ENCODE data around the gene PCDHGA8. TPM values are rescaled to one million over a fixed set of nuclear protein-coding genes. Genes with fewer than 3 reads are reported as not detected.
"Not testable (repeated sequence)": the region's sequence is repeated elsewhere in the genome, so short reads cannot be mapped to it uniquely, and the experiment has no call there.

Gene PCDHGA8
- under 0.01 and 0.51 TPM in 2 replicates for total RNA-seq

DNA sequence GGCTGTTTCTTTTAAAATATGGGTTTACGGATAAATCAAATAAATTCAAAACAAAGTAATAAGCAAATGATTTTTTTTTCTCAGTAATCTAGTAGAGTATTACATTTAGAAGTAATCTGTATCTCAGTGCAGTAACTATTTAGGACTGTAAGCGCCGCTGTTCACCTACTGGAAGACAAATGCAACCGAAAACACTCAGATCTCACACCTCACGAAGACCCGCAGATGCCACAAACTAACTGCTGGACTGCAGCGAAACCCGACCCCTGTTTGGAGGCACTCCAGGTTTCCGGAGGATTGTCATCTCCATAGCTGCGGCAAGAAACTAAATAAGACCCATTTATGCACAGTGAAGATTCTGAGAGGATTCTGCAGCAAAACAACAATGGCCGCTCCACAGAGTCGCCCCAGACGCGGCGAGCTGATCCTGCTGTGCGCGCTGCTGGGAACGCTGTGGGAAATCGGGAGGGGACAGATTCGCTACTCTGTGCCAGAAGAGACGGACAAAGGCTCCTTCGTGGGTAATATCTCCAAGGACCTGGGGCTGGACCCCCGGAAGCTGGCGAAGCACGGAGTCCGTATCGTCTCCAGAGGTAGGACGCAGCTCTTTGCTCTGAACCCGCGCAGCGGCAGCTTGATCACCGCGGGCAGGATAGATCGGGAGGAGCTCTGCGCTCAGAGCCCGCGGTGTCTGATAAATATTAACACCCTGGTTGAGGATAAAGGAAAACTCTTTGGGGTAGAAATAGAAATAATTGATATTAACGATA lies at the start of gene PCDHGA8:
Gene PCDHGA8, plus strand, starts transcription at position 205 of the 770 bp plus-strand sequence. Its CDS starts 181 bp downstream, at position 386.
- TF ChIP-seq, protein P1, sequence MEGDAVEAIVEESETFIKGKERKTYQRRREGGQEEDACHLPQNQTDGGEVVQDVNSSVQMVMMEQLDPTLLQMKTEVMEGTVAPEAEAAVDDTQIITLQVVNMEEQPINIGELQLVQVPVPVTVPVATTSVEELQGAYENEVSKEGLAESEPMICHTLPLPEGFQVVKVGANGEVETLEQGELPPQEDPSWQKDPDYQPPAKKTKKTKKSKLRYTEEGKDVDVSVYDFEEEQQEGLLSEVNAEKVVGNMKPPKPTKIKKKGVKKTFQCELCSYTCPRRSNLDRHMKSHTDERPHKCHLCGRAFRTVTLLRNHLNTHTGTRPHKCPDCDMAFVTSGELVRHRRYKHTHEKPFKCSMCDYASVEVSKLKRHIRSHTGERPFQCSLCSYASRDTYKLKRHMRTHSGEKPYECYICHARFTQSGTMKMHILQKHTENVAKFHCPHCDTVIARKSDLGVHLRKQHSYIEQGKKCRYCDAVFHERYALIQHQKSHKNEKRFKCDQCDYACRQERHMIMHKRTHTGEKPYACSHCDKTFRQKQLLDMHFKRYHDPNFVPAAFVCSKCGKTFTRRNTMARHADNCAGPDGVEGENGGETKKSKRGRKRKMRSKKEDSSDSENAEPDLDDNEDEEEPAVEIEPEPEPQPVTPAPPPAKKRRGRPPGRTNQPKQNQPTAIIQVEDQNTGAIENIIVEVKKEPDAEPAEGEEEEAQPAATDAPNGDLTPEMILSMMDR (IDR thresholded peaks at IDR 0.05; ENCODE audit: insufficient read depth, low read length, severe bottlenecking): no peak
- Histone ChIP-seq H3K27me3 (ENCODE audit: control insufficient read depth, insufficient read depth, low read length) (peaks cover 2% of the 10 kb centered on the region), H3K4me3 (ENCODE audit: low read depth, low read length) (no peak within 1 kb of the TSS), H3K36me3 (ENCODE audit: control insufficient read depth, insufficient read depth, low read length) (no peaks in the 10 kb centered on the region)
- DNase-seq (ENCODE audit: low read depth) (no peak), FAIRE-seq (no peak)

DNA sequence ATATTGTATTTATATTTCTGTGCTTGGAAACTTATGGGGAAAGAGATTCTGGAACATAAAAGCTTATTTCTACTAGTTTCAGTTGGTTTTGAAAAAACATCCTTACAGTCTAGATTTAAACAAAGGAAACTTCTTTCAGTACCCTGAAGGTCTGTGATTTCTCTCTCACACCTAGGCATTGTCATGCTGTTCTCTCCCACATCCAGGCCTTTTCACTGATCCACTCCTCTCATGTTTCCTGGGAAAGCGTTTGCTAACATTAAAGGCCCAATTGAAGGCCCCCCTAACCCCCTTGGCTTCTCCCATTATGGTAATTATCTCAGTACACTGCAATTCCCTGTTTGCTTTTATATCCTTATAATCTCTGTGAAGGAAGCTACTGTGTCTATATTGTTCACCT lies 49.7 kb upstream of the PCDHGA8 start:
- Histone ChIP-seq H3K4me3 (ENCODE audit: low read depth, low read length) (no peak overlapping the region), H3K36me3 (ENCODE audit: control insufficient read depth, insufficient read depth, low read length) (no peaks in the 10 kb centered on the region), H3K27me3 (ENCODE audit: control insufficient read depth, insufficient read depth, low read length) (no peaks in the 10 kb centered on the region)
- no peak for DNase-seq (ENCODE audit: low read depth)
- TF ChIP-seq, protein P1 (IDR thresholded peaks at IDR 0.05; ENCODE audit: insufficient read depth, low read length, severe bottlenecking): no peak
- no peak for FAIRE-seq

DNA sequence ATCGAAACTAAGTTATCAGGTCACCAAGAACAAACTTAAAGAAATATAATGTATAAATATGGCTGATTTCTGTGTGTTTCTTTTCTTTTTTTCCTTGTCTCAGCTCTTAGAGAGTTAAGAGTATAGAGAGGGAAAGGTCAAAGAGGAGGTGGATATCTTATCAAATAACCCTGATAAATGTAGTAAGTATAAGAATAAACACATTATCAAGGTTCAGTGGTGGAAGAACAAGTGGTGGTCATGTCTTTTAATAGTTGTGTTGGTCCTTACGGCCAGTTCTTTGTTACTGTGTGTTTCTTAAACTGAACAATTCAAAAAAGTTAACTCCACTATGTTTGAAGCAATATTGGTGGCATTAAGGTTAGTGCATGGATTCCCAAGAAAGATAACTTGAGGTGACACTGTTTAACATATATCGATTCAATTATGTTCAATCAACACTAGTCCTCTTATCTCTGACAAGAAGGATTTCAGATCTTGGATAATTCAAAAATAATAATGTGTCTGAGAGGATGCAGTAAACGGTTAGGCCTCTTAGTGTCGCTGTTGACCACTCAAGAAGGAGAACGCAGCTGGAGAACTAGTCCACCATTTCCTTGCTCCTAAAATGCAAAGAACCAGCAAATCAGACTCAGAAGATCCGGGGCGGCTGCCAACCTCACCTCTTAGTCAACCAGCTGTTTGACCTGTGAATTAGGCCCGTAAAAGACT lies 49.0 kb upstream of the PCDHGA8 start, which contains the start of gene PCDHGA3:
Gene PCDHGA3, plus strand, starts transcription at position 588 of the 711 bp plus-strand sequence. CDS start 205 bp downstream, outside the sequence.
- FAIRE-seq: no peak
- peak within 1 kb of the TSS; percentile 2 for H3K4me3 ChIP-seq (ENCODE audit: low read depth, low read length)
- no peaks in the 10 kb centered on the region for H3K36me3 ChIP-seq (ENCODE audit: control insufficient read depth, insufficient read depth, low read length)
- DNase-seq (ENCODE audit: low read depth): peak; percentile 29
- TF ChIP-seq, protein P1 (IDR thresholded peaks at IDR 0.05; ENCODE audit: insufficient read depth, low read length, severe bottlenecking): peak; percentile 30
- H3K27me3 ChIP-seq (ENCODE audit: control insufficient read depth, insufficient read depth, low read length): no peaks in the 10 kb centered on the region

DNA sequence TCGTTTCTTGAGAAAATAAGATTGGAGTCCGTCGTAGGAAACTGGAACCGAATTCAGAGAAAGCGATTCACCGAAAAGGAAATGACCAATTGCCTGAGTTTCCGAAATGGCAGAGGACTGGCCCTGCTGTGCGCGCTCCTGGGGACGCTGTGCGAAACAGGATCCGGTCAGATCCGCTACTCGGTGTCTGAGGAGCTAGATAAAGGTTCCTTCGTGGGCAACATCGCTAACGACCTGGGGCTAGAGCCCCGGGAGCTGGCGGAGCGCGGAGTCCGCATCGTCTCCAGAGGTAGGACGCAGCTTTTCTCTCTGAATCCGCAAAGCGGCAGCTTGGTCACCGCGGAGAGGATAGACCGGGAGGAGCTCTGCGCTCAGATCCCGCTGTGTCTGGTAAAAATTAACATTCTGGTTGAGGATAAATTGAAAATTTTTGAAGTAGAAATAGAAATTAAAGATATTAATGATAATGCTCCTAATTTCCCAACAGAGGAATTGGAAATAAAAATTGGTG lies 48.4 kb upstream of the PCDHGA8 start:
- Histone ChIP-seq H3K4me3 (ENCODE audit: low read depth, low read length) (peak overlapping the region; percentile 2), H3K27me3 (ENCODE audit: control insufficient read depth, insufficient read depth, low read length) (no peaks in the 10 kb centered on the region), H3K36me3 (ENCODE audit: control insufficient read depth, insufficient read depth, low read length) (no peaks in the 10 kb centered on the region)
- no peak for FAIRE-seq
- TF ChIP-seq, protein P1 (IDR thresholded peaks at IDR 0.05; ENCODE audit: insufficient read depth, low read length, severe bottlenecking): no peak
- no peak for DNase-seq (ENCODE audit: low read depth)

GRCh38 chr5:141345327-141345726 lies 47.1 kb upstream of the PCDHGA8 start:
- no peak for FAIRE-seq
- DNase-seq (ENCODE audit: low read depth): no peak
- TF ChIP-seq, protein P1 (IDR thresholded peaks at IDR 0.05; ENCODE audit: insufficient read depth, low read length, severe bottlenecking): no peak
- Histone ChIP-seq H3K4me3 (ENCODE audit: low read depth, low read length) (no peak overlapping the region), H3K27me3 (ENCODE audit: control insufficient read depth, insufficient read depth, low read length) (no peaks in the 10 kb centered on the region), H3K36me3 (ENCODE audit: control insufficient read depth, insufficient read depth, low read length) (no peaks in the 10 kb centered on the region)

GRCh38 chr5:141346017-141346416 lies 46.4 kb upstream of the PCDHGA8 start:
- FAIRE-seq; DNase-seq (ENCODE audit: low read depth); H3K36me3 ChIP-seq (ENCODE audit: control insufficient read depth, insufficient read depth, low read length); H3K27me3 ChIP-seq (ENCODE audit: control insufficient read depth, insufficient read depth, low read length); H3K4me3 ChIP-seq (ENCODE audit: low read depth, low read length): not testable (repeated sequence)
